GM10248 (cell line): ENCODE results near the gene DEDD2.

ENCODE experiments used
- CTCF ChIA-PET: fragments of 300-600 bp; sonication (Branson Sonifier 250); formaldehyde crosslinking; extraction: SDS; loops from one replicate; lab custom pipeline; 2021; ENCODE audit warnings: antibody characterized with exemption; lab: Yijun Ruan, JAX
- POLR2A ChIA-PET: fragments of 350-650 bp; sonication (Branson Sonifier 250); formaldehyde crosslinking; extraction: SDS; loops from one replicate; lab custom pipeline; 2020; ENCODE audit warnings: antibody characterized with exemption; lab: Yijun Ruan, JAX
- DNase-seq: peaks from one replicate; pipeline ENCODE4 v3.0.0; 2012; ENCODE audit errors: extremely low spot score
- CTCF ChIP-seq: IDR thresholded peaks from 2 replicates; pipeline ENCODE4 v1.5.1; 2012; ENCODE audit warnings: mild to moderate bottlenecking, low read depth; ENCODE audit errors: extremely low read depth, missing control alignments, control extremely low read depth

The DEDD2 gene

DNA sequence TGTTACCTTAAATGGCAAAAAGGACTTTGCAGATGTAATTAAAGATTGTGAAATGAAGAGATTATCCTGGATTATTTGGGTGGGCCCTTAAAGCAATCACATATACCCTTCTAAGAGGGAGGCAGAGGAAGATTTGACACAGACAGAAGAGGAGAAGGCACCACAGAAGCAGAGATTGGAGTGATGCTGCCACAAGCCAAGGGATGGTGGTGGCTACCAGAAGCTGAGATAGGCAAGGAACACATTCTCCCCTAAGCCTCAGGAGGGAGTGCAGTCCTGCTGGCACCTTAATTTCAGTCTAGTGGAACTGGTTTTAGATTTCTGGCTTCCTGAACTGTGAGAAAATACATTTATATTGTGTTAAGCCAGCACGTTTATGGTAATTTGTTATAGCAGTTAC, 24.2 kb downstream of the DEDD2 start:
- ChIA-PET CTCF (no interaction called here), POLR2A (no interaction called here)
- no peak for DNase-seq
- no peak for TF ChIP-seq CTCF

DNA sequence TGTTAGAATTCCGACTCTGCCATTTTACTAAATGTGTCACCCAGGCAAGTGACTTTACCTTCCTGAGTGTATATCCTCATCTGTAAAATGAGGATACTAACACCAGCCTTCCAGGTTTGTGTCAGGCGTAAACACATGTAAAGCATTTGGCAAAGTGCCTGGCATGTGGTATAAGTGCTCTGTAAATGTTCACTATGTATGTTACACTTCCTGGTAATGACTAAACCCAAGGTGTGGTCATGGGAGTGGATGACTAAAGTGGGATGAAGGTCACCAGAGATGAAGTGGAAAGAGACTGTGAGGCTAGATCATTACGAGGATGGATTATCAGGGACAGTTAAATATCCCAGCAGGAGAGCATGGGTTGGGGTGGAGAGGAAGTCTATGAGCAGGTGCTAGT, 25.6 kb downstream of the DEDD2 start:
- ChIA-PET CTCF (interaction anchor here (1.3 kb wide), 1 partner anchor 11 kb away, joined by 3 read pairs; no protein-coding TSS in a partner anchor), POLR2A (interaction anchor here (0.5 kb wide), 1 partner anchor 247 kb away, joined by 4 read pairs; no protein-coding TSS in a partner anchor)
- no peak for TF ChIP-seq CTCF
- DNase-seq, result no peak

DNA sequence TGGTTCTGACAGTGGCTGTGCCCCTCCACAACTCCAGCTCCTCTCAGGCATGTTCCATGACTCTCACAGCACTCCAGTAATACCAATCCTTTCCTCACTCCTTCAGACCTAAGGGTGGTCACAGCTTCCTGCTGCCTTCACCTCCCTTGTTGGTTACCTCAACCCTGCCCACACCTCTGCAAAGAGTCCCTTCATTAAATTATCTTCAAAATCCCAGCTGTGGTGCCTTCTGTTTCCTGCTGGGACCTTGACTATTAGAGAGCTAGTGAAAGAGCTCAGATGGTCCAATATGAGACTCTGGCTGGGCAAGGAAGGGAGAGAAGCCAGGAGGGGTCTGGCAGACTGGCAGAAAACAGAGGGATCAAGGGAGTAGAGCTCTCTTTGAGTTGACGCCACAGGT, 26.1 kb downstream of the DEDD2 start:
- TF ChIP-seq CTCF, result no peak
- POLR2A ChIA-PET, result interaction anchor here (0.5 kb wide), 1 partner anchor 246 kb away, joined by 4 read pairs; no protein-coding TSS in a partner anchor
- no peak for DNase-seq
- CTCF ChIA-PET, result interaction anchor here (1.3 kb wide), 1 partner anchor 11 kb away, joined by 3 read pairs; no protein-coding TSS in a partner anchor

DNA sequence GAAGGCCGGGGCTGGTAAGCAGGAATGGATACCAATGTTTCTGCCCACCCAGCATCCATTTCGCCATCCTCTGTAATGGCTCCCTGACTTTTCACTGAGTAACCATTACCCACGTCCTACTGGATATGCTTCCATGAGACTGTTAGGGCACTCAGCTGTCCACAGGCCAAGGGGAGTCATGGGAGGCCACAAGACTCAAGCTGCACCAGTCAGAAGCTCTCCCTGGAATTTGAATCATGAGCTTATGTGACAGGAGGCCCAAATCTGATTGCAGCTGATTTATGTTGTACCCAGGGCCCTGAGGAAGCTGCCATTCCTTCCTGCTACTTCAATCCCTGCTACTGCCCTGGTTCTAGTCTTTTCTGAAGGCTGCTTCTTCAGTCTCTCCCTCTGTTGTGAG, 28.3 kb downstream of the DEDD2 start:
- DNase-seq, result no peak
- CTCF ChIA-PET, result interaction anchor here (0.9 to 10.2 kb wide), 5 partner anchors 11 to 81 kb away, joined by 3 to 80 read pairs (median 5); partner anchors contain the start of gene POU2F2
- TF ChIP-seq CTCF, result no peak
- POLR2A ChIA-PET, result no interaction called here

- ChIA-PET CTCF (interaction anchor here (0.9 to 10.2 kb wide), 5 partner anchors 11 to 80 kb away, joined by 3 to 80 read pairs (median 5); partner anchors contain the start of gene POU2F2), POLR2A (no interaction called here)
- no peak for TF ChIP-seq CTCF
- no peak for DNase-seq
These were observed 28.8 kb downstream of the DEDD2 start for GRCh38 chr19:42188665-42189064.

- POLR2A ChIA-PET, result no interaction called here
- CTCF ChIA-PET, result interaction anchor here (0.7 to 10.2 kb wide), 13 partner anchors 9 to 77 kb away, joined by 3 to 80 read pairs (median 5); partner anchors contain the start of gene POU2F2
- DNase-seq, result no peak
- no peak for TF ChIP-seq CTCF
These were observed 32.2 kb downstream of the DEDD2 start for GRCh38 chr19:42185277-42185676.
